ENCODE measurements around the gene KBTBD8. TPM values are rescaled to one million over a fixed set of nuclear protein-coding genes. Genes with fewer than 3 reads are reported as not detected.

KBTBD8 gene
- total RNA-seq, 6 experiments from 2014 or later: 0.50 to 2.2 (median 1.2) TPM

DNA sequence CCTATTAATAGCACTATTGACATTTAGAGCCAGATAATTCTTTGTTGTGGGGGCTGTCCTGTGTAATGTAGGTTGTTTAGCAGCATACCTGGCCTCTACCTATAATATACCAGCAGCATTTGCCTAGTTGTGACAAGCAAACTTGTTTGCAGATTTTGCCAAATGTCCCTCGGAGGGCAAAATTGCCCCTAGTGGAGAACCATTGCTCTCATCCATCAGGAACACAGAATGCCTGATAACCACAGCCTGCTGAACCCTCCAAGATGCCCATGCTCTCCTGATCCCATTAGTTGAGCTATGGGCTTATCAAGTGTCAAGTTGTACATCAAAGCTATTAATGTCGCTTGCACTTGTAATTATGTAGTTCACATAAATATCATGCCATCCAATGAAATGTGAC is 15.0 kb upstream of the KBTBD8 start:
- no peak overlapping the region for H3K27ac ChIP-seq
- H3K36me3 ChIP-seq: no peaks in the 10 kb centered on the region
- 67% methylated on average over 1 of the region's 2 CpGs for WGBS (ENCODE audit: insufficient coverage, low coverage, low lambda C conversion rate, missing lambda C conversion rate)
- no peak overlapping the region for H3K4me3 ChIP-seq
- no peaks in the 10 kb centered on the region for H3K27me3 ChIP-seq
- TF ChIP-seq, protein P1, sequence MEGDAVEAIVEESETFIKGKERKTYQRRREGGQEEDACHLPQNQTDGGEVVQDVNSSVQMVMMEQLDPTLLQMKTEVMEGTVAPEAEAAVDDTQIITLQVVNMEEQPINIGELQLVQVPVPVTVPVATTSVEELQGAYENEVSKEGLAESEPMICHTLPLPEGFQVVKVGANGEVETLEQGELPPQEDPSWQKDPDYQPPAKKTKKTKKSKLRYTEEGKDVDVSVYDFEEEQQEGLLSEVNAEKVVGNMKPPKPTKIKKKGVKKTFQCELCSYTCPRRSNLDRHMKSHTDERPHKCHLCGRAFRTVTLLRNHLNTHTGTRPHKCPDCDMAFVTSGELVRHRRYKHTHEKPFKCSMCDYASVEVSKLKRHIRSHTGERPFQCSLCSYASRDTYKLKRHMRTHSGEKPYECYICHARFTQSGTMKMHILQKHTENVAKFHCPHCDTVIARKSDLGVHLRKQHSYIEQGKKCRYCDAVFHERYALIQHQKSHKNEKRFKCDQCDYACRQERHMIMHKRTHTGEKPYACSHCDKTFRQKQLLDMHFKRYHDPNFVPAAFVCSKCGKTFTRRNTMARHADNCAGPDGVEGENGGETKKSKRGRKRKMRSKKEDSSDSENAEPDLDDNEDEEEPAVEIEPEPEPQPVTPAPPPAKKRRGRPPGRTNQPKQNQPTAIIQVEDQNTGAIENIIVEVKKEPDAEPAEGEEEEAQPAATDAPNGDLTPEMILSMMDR (IDR thresholded peaks at IDR 0.05): no peak
- TF ChIP-seq POLR2A (IDR thresholded peaks at IDR 0.05): no peak
- ATAC-seq: no peak
- DNase-seq: no peak
- no peaks in the 10 kb centered on the region for H3K9me3 ChIP-seq
- no peaks in the 10 kb centered on the region for H3K4me1 ChIP-seq
- intact Hi-C loops (cut with DNase I): no loop called here

DNA sequence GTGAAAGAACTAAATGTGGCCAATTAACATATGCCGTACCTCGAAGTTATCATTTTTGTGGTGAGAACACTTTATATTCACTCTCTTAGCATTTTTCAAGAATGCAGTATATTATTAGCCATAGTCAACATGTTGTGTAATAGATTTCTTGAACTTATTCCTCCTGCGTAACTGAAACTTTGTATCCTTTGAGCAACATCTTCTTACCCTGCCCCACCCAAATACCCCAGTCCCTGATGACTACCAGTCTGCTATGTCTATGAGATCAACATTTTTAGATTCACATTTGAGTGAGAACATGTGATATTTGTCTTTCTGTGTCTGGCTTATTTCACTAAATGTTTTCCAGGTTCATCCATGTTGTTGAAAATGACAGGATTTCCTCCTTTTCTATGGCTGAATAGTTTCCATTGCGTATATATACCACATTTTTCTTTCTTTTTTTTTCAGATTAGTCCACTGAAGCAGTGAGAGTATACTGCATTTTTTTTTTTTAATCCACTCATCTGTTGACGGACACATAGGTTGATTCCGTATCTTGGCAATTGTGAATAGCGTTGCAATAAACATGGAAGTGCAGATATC is 12.7 kb upstream of the KBTBD8 start:
- Histone ChIP-seq H3K4me1 (no peaks in the 10 kb centered on the region), H3K36me3 (no peaks in the 10 kb centered on the region), H3K27me3 (no peaks in the 10 kb centered on the region), H3K4me3 (no peak overlapping the region), H3K9me3 (no peaks in the 10 kb centered on the region), H3K27ac (no peak overlapping the region)
- WGBS (ENCODE audit: insufficient coverage, low coverage, low lambda C conversion rate, missing lambda C conversion rate): 78% methylated on average over 7 of the region's 7 CpGs
- DNase-seq (no peak), ATAC-seq (no peak)
- intact Hi-C loops (cut with DNase I): no loop called here
- TF ChIP-seq POLR2A (IDR thresholded peaks at IDR 0.05): no peak
- TF ChIP-seq, protein P1 (IDR thresholded peaks at IDR 0.05): no peak

DNA sequence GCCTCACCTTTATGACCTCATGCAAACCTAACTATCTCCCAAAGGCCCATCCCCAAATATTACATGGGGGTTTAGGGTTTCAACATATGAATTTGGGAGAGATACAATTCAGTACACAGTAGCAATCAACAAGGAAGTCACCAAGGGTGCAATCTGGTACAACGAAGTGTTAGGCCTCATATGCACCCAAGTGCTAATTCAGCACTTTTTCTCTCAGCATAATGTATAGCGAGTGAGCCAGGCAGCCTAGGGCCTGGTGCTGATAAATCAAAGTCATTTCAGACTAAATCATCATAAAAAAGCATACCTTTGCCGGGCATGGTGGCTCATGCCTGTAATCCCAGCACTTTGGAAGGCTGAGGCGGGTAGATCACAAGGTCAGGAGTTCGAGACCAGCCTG is 11.7 kb upstream of the KBTBD8 start:
- TF ChIP-seq, protein P1 (IDR thresholded peaks at IDR 0.05): no peak
- TF ChIP-seq POLR2A (IDR thresholded peaks at IDR 0.05): no peak
- no peaks in the 10 kb centered on the region for H3K27me3 ChIP-seq
- ATAC-seq: no peak
- H3K27ac ChIP-seq: no peak overlapping the region
- no peaks in the 10 kb centered on the region for H3K4me1 ChIP-seq
- no peak overlapping the region for H3K4me3 ChIP-seq
- H3K36me3 ChIP-seq: no peaks in the 10 kb centered on the region
- WGBS (ENCODE audit: insufficient coverage, low coverage, low lambda C conversion rate, missing lambda C conversion rate): 78% methylated on average over 4 of the region's 5 CpGs
- H3K9me3 ChIP-seq: no peaks in the 10 kb centered on the region
- DNase-seq: no peak
- intact Hi-C loops (cut with DNase I): no loop called here

DNA sequence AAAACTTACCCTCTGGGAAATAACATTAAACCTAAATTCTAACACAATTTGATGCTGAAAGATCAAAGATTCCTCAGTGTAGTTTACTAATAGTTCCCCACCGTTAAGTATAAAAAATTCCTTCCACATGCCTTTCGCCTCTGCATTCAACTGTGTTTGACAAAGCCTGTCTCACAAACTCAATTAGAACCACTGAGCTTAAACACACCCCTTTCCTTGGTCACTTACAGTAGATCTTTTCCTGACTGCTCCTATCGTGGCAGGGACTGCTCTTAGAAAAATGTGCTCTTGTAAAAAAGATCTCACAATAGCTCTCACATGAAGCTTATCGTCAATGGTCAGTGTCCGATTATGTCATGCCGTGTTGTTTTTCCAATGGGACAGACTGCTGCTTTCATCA is 8.9 kb upstream of the KBTBD8 start:
- no peak overlapping the region for H3K4me3 ChIP-seq
- H3K27ac ChIP-seq: no peak overlapping the region
- H3K9me3 ChIP-seq: no peaks in the 10 kb centered on the region
- H3K4me1 ChIP-seq: no peaks in the 10 kb centered on the region
- no peaks in the 10 kb centered on the region for H3K27me3 ChIP-seq
- TF ChIP-seq, protein P1 (IDR thresholded peaks at IDR 0.05): no peak
- ATAC-seq: no peak
- DNase-seq: no peak
- H3K36me3 ChIP-seq: no peaks in the 10 kb centered on the region
- intact Hi-C loops (cut with DNase I): no loop called here
- WGBS (ENCODE audit: insufficient coverage, low coverage, low lambda C conversion rate, missing lambda C conversion rate): 53% methylated on average over 6 of the region's 6 CpGs
